ENCODE measurements around the gene SIAH2.

The SIAH2 gene

DNA sequence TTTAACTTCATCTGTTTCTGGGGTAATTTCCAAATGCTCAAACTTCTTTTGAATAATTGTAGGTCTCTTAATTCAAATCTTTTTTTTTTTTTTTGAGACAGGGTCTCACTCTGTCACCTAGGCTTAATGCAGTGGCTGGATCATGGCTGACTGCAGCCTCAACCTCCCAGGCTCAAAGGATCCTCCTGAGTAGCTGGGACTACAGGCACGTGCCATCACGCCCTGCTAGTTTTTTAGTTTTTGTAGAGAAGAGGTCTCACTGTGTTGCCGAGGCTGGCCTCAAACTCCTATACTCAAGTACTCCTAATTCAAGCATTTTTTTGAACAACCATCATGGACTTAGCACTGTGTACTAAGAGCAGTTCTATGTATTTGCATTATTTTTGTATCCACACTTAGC lies 3.8 kb upstream of the SIAH2 start:
- Histone ChIP-seq H3K27me3 (ENCODE audit: insufficient read depth, poor library complexity, severe bottlenecking) (no peaks in the 10 kb centered on the region), H3K27ac (replicated peaks) (no peak overlapping the region), H3K4me3 (replicated peaks; ENCODE audit: insufficient read depth, low read length) (no peak overlapping the region)
- no peak for DNase-seq (ENCODE audit: low read depth in 1 of 2, low spot score in 1 of 2)
- TF ChIP-seq, protein P1, sequence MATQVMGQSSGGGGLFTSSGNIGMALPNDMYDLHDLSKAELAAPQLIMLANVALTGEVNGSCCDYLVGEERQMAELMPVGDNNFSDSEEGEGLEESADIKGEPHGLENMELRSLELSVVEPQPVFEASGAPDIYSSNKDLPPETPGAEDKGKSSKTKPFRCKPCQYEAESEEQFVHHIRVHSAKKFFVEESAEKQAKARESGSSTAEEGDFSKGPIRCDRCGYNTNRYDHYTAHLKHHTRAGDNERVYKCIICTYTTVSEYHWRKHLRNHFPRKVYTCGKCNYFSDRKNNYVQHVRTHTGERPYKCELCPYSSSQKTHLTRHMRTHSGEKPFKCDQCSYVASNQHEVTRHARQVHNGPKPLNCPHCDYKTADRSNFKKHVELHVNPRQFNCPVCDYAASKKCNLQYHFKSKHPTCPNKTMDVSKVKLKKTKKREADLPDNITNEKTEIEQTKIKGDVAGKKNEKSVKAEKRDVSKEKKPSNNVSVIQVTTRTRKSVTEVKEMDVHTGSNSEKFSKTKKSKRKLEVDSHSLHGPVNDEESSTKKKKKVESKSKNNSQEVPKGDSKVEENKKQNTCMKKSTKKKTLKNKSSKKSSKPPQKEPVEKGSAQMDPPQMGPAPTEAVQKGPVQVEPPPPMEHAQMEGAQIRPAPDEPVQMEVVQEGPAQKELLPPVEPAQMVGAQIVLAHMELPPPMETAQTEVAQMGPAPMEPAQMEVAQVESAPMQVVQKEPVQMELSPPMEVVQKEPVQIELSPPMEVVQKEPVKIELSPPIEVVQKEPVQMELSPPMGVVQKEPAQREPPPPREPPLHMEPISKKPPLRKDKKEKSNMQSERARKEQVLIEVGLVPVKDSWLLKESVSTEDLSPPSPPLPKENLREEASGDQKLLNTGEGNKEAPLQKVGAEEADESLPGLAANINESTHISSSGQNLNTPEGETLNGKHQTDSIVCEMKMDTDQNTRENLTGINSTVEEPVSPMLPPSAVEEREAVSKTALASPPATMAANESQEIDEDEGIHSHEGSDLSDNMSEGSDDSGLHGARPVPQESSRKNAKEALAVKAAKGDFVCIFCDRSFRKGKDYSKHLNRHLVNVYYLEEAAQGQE (IDR thresholded peaks at IDR 0.05; ENCODE audit: insufficient replicate concordance, low read depth), result no peak
- TF ChIP-seq, protein P2, sequence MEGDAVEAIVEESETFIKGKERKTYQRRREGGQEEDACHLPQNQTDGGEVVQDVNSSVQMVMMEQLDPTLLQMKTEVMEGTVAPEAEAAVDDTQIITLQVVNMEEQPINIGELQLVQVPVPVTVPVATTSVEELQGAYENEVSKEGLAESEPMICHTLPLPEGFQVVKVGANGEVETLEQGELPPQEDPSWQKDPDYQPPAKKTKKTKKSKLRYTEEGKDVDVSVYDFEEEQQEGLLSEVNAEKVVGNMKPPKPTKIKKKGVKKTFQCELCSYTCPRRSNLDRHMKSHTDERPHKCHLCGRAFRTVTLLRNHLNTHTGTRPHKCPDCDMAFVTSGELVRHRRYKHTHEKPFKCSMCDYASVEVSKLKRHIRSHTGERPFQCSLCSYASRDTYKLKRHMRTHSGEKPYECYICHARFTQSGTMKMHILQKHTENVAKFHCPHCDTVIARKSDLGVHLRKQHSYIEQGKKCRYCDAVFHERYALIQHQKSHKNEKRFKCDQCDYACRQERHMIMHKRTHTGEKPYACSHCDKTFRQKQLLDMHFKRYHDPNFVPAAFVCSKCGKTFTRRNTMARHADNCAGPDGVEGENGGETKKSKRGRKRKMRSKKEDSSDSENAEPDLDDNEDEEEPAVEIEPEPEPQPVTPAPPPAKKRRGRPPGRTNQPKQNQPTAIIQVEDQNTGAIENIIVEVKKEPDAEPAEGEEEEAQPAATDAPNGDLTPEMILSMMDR (IDR thresholded peaks at IDR 0.05; ENCODE audit: insufficient read depth, low read length), result no peak
- TF ChIP-seq GABPA (IDR thresholded peaks at IDR 0.05; ENCODE audit: low read depth) (no peak), POLR2AphosphoS5 (IDR thresholded peaks at IDR 0.05; ENCODE audit: low read depth) (no peak), SPI1 (IDR thresholded peaks at IDR 0.05; ENCODE audit: borderline replicate concordance, low read depth) (no peak)

DNA sequence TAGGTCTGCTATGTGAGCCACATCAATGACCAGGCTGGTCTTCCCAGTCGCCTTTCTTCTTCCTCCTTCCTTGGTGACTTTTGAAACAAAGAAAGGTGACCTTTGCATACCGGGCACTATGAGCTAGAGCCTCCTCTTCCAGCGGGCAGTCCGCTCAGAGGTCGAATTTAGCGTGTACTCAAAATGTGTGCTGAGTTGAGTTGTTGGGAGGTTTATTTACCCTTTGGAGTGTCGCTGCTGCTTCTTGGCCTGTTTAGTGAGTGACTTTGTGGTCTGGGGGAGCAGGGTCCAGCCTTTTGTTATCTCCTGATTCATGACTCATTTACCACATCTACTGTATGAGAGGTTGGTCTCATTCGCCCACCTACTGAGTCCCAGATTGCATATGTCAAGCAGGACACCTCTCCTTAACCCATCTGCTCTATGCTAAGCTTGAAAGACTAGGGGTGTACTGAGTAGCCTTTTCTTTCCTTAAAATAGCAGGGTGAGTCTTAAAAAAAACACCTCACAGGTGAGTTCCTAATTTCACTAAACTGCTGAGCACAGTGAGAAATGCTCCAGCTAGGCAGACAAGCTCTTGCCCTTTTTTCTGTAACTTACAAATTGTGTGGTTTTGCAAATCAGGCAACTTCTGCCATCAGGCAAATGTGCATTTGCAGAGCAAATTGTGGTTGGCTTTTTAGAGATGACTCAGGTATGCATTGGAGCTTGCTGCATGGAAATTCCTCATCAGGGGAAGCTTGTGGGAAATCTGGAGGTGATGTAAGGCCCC lies 3.2 kb upstream of the SIAH2 start:
- no peak overlapping the region for H3K4me3 ChIP-seq (replicated peaks; ENCODE audit: insufficient read depth, low read length)
- H3K27ac ChIP-seq (replicated peaks), result no peak overlapping the region
- no peaks in the 10 kb centered on the region for H3K27me3 ChIP-seq (ENCODE audit: insufficient read depth, poor library complexity, severe bottlenecking)
- TF ChIP-seq POLR2AphosphoS5 (IDR thresholded peaks at IDR 0.05; ENCODE audit: low read depth), result no peak
- TF ChIP-seq, protein P2 (IDR thresholded peaks at IDR 0.05; ENCODE audit: insufficient read depth, low read length), result no peak
- TF ChIP-seq SPI1 (IDR thresholded peaks at IDR 0.05; ENCODE audit: borderline replicate concordance, low read depth), result no peak
- DNase-seq (ENCODE audit: low read depth in 1 of 2, low spot score in 1 of 2), result no peak

DNA sequence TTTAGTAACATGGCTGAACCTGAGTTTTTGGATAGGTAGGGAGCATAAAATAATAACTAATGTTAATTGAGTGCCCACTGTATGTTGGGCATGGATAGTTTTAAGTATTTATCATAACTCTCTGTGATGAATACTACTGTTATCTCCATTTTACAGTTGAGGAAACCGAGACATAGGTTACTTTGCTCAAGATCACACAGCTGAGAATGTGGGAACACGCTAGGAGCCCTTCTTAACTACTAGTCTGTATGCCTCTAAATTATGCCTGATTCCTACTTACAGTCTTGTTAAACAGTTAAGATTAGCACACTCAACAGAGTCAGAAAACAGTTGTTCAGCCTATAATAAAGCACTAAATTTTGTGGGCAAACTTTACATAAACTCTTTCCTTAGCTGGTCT lies 2.0 kb upstream of the SIAH2 start:
- H3K4me3 ChIP-seq (replicated peaks; ENCODE audit: insufficient read depth, low read length), result no peak overlapping the region

More for the DNA sequence above, 2.0 kb upstream of the SIAH2 start:
- Histone ChIP-seq H3K27ac (replicated peaks) (no peak overlapping the region), H3K27me3 (ENCODE audit: insufficient read depth, poor library complexity, severe bottlenecking) (no peaks in the 10 kb centered on the region)
- TF ChIP-seq, protein P2 (IDR thresholded peaks at IDR 0.05; ENCODE audit: insufficient read depth, low read length), result no peak
- TF ChIP-seq, protein P1 (IDR thresholded peaks at IDR 0.05; ENCODE audit: insufficient replicate concordance, low read depth), result no peak
- TF ChIP-seq GABPA (IDR thresholded peaks at IDR 0.05; ENCODE audit: low read depth) (no peak), POLR2AphosphoS5 (IDR thresholded peaks at IDR 0.05; ENCODE audit: low read depth) (no peak), SPI1 (IDR thresholded peaks at IDR 0.05; ENCODE audit: borderline replicate concordance, low read depth) (no peak)
- no peak for DNase-seq (ENCODE audit: low read depth in 1 of 2, low spot score in 1 of 2)
